Measurements from ENCODE around the gene OVOL1. TPM values are rescaled to one million over a fixed set of nuclear protein-coding genes. Genes with fewer than 3 reads are reported as not detected.
A peak's percentile ranks its signal among the peaks of the same experiment; 100 is the strongest.

OVOL1 gene
- total and polyA plus RNA-seq, 2 of the 13 experiments (the other 11 are each of a cell fraction or from before 2014, with no cell fraction given) = 0.01 TPM; not detected in 1

DNA sequence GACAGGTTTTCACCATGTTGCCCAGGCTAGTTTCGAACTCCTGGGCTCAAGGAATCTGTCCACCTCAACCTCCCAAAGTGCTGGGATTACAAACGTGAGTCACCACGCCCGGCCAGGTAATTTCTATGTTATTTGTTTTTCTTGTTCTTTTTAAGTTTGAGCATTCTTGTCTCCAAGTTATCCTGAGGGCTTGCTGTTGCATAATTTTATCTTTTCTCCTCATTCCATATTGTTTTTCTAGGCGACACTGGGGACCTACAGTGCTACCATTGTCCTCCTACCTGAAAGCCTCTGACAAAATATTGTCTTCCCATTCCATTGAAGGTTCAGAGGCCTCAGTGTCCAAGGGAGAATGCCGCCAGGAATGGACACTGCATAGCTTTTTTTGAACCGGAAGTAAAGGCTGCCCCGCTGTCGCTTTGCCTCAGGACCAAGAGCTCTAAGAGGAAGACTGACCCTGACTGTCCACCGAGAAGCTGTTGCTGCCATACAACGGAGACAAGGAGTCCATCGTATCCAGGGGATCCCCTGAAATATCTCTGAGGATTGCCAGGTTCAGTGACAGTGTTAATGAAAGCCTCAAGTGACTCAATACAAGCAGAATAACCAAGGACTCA is 15.8 kb upstream of the OVOL1 start (continued):
- TF ChIP-seq, protein P1, sequence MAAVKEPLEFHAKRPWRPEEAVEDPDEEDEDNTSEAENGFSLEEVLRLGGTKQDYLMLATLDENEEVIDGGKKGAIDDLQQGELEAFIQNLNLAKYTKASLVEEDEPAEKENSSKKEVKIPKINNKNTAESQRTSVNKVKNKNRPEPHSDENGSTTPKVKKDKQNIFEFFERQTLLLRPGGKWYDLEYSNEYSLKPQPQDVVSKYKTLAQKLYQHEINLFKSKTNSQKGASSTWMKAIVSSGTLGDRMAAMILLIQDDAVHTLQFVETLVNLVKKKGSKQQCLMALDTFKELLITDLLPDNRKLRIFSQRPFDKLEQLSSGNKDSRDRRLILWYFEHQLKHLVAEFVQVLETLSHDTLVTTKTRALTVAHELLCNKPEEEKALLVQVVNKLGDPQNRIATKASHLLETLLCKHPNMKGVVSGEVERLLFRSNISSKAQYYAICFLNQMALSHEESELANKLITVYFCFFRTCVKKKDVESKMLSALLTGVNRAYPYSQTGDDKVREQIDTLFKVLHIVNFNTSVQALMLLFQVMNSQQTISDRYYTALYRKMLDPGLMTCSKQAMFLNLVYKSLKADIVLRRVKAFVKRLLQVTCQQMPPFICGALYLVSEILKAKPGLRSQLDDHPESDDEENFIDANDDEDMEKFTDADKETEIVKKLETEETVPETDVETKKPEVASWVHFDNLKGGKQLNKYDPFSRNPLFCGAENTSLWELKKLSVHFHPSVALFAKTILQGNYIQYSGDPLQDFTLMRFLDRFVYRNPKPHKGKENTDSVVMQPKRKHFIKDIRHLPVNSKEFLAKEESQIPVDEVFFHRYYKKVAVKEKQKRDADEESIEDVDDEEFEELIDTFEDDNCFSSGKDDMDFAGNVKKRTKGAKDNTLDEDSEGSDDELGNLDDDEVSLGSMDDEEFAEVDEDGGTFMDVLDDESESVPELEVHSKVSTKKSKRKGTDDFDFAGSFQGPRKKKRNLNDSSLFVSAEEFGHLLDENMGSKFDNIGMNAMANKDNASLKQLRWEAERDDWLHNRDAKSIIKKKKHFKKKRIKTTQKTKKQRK (IDR thresholded peaks at IDR 0.05; ENCODE audit: low read length) = no peak
- no peak for TF ChIP-seq RFX5 (IDR thresholded peaks at IDR 0.05; ENCODE audit: low read depth, low read length)
- no peak for TF ChIP-seq JUNB (CRISPR knock-in tag; IDR thresholded peaks at IDR 0.05; ENCODE audit: borderline replicate concordance)
- TF ChIP-seq, protein P2, sequence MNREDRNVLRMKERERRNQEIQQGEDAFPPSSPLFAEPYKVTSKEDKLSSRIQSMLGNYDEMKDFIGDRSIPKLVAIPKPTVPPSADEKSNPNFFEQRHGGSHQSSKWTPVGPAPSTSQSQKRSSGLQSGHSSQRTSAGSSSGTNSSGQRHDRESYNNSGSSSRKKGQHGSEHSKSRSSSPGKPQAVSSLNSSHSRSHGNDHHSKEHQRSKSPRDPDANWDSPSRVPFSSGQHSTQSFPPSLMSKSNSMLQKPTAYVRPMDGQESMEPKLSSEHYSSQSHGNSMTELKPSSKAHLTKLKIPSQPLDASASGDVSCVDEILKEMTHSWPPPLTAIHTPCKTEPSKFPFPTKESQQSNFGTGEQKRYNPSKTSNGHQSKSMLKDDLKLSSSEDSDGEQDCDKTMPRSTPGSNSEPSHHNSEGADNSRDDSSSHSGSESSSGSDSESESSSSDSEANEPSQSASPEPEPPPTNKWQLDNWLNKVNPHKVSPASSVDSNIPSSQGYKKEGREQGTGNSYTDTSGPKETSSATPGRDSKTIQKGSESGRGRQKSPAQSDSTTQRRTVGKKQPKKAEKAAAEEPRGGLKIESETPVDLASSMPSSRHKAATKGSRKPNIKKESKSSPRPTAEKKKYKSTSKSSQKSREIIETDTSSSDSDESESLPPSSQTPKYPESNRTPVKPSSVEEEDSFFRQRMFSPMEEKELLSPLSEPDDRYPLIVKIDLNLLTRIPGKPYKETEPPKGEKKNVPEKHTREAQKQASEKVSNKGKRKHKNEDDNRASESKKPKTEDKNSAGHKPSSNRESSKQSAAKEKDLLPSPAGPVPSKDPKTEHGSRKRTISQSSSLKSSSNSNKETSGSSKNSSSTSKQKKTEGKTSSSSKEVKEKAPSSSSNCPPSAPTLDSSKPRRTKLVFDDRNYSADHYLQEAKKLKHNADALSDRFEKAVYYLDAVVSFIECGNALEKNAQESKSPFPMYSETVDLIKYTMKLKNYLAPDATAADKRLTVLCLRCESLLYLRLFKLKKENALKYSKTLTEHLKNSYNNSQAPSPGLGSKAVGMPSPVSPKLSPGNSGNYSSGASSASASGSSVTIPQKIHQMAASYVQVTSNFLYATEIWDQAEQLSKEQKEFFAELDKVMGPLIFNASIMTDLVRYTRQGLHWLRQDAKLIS (CRISPR knock-in tag; IDR thresholded peaks at IDR 0.05) = no peak
- TF ChIP-seq ZFP36L1 (CRISPR knock-in tag; IDR thresholded peaks at IDR 0.05) = no peak
- no peak for TF ChIP-seq SOX13 (IDR thresholded peaks at IDR 0.05)
- peak in 1 of 2 experiments; percentile 34; a peak in 1 of 4 replicates for TF ChIP-seq SOX13 (CRISPR knock-in tag; conservative IDR thresholded peaks at IDR 0.05 in 1 of 2, IDR thresholded peaks at IDR 0.05 in 1 of 2)
- TF ChIP-seq ZNF333 (CRISPR knock-in tag; IDR thresholded peaks at IDR 0.05; ENCODE audit: borderline replicate concordance) = no peak
- TF ChIP-seq RXRB (CRISPR knock-in tag; IDR thresholded peaks at IDR 0.05; ENCODE audit: borderline replicate concordance) = no peak
- no peak for TF ChIP-seq MXD4 (CRISPR knock-in tag; IDR thresholded peaks at IDR 0.05)
- TF ChIP-seq, protein P3, sequence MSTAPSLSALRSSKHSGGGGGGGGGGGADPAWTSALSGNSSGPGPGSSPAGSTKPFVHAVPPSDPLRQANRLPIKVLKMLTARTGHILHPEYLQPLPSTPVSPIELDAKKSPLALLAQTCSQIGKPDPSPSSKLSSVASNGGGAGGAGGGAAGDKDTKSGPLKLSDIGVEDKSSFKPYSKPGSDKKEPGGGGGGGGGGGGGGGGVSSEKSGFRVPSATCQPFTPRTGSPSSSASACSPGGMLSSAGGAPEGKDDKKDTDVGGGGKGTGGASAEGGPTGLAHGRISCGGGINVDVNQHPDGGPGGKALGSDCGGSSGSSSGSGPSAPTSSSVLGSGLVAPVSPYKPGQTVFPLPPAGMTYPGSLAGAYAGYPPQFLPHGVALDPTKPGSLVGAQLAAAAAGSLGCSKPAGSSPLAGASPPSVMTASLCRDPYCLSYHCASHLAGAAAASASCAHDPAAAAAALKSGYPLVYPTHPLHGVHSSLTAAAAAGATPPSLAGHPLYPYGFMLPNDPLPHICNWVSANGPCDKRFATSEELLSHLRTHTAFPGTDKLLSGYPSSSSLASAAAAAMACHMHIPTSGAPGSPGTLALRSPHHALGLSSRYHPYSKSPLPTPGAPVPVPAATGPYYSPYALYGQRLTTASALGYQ (CRISPR knock-in tag; IDR thresholded peaks at IDR 0.05) = no peak
- TF ChIP-seq HOXA7 (CRISPR knock-in tag; IDR thresholded peaks at IDR 0.05) = no peak
- TF ChIP-seq KDM6A (CRISPR knock-in tag; IDR thresholded peaks at IDR 0.05; ENCODE audit: low read depth) = no peak
- no peak for TF ChIP-seq MBD4 (IDR thresholded peaks at IDR 0.05; ENCODE audit: borderline replicate concordance, low read length)
- TF ChIP-seq KDM3A (CRISPR knock-in tag; IDR thresholded peaks at IDR 0.05; ENCODE audit: low read depth) = no peak
- no peak for TF ChIP-seq AGO1 (IDR thresholded peaks at IDR 0.05; ENCODE audit: low read depth, low read length, poor library complexity, severe bottlenecking)
- TF ChIP-seq IRF2 (CRISPR knock-in tag; IDR thresholded peaks at IDR 0.05) = no peak
- peak; percentile 24; the same call in 1 of the 2 replicates for TF ChIP-seq GABPA (IDR thresholded peaks at IDR 0.05; ENCODE audit: low read depth, low read length)
- TF ChIP-seq GABPA (CRISPR knock-in tag; IDR thresholded peaks at IDR 0.05; ENCODE audit: low read depth) = peak; percentile 84
- TF ChIP-seq, protein P4, sequence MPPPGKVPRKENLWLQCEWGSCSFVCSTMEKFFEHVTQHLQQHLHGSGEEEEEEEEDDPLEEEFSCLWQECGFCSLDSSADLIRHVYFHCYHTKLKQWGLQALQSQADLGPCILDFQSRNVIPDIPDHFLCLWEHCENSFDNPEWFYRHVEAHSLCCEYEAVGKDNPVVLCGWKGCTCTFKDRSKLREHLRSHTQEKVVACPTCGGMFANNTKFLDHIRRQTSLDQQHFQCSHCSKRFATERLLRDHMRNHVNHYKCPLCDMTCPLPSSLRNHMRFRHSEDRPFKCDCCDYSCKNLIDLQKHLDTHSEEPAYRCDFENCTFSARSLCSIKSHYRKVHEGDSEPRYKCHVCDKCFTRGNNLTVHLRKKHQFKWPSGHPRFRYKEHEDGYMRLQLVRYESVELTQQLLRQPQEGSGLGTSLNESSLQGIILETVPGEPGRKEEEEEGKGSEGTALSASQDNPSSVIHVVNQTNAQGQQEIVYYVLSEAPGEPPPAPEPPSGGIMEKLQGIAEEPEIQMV (CRISPR knock-in tag; IDR thresholded peaks at IDR 0.05; ENCODE audit: low read depth) = no peak

Measured in HepG2 (cell line).